Measurements from ENCODE around the gene WDSUB1.

DNA sequence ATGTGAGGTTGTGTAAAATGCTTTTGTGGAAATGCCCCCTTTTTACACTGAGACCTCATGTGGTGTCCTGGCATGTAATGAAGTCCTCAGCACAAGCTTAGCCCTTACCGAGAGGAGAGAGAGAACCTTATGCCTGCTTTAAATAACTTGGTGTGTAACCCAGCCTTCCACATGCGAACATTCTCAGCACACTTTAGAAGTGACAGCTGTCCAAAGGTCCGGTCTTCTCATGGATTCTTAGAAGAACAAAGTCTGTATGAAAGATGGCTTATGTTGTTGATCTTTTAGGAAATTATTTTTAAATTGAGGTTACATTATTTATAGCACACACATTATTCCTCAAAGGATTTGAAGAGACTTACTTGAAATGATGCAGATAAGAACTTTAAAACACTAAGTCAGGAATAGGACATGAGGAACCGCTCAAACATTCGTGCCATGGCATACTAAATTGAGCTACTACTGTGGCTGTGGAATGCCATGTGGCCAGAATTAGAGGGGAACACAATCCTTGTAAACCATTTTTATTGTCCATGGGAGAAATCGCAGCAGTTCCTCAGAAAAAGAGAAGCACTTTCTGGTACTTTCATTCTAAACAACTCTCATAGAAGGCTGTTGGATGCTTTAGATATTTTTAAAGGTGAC, 79.6 kb downstream of the WDSUB1 start:
- TF ChIP-seq, protein P1, sequence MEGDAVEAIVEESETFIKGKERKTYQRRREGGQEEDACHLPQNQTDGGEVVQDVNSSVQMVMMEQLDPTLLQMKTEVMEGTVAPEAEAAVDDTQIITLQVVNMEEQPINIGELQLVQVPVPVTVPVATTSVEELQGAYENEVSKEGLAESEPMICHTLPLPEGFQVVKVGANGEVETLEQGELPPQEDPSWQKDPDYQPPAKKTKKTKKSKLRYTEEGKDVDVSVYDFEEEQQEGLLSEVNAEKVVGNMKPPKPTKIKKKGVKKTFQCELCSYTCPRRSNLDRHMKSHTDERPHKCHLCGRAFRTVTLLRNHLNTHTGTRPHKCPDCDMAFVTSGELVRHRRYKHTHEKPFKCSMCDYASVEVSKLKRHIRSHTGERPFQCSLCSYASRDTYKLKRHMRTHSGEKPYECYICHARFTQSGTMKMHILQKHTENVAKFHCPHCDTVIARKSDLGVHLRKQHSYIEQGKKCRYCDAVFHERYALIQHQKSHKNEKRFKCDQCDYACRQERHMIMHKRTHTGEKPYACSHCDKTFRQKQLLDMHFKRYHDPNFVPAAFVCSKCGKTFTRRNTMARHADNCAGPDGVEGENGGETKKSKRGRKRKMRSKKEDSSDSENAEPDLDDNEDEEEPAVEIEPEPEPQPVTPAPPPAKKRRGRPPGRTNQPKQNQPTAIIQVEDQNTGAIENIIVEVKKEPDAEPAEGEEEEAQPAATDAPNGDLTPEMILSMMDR (IDR thresholded peaks at IDR 0.05), result no peak
- no peak for TF ChIP-seq POLR2A (IDR thresholded peaks at IDR 0.05)

Data from testis (tissue), 2 donors.